ENCODE results near the gene NAA38.

Gene NAA38, protein sequence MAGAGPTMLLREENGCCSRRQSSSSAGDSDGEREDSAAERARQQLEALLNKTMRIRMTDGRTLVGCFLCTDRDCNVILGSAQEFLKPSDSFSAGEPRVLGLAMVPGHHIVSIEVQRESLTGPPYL

DNA sequence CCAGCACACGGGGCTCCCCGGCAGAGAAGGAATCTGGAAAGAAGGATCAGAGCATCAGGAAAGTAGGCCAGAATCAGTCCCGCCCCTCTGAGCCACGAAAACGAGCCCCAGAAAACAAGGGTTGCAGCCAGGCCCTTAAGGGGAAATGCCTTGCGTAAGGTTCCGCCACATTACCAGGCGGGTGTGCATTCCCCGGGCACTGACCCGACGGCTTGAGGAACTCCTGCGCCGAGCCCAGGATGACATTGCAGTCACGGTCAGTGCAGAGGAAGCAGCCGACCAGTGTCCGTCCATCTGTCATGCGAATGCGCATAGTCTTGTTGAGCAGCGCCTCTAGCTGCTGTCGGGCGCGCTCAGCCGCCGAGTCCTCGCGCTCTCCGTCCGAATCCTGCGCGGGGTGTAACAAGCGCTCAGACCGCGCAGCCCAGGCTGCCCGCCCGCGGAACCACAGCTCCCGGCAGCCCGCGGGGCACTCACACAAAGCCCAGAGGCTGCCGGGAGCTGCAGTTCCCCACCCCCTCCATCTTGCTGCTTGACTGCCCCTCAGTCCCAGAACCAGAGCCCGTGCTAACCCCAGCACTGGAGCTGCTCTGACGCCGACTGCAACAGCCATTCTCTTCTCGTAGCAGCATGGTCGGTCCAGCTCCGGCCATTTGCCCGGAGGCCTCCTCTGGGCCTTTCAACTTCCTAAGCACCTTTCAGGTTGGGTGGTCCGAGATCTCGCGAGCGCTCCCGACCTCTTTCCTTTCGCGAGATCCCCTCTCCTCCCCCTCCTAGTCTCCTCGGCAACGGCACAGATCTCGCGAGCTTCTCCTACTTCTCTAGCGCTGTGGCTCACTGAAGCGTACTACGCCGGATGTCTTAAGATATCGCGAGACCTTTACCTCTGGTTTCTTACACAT, at the start of gene NAA38:
TSS of gene NAA38 (minus strand) at position 749 of the 902 bp plus-strand sequence. CDS start at position 653, 96 bp downstream.
- peak; percentile 86 for DNase-seq (ENCODE audit: low read depth)

DNA sequence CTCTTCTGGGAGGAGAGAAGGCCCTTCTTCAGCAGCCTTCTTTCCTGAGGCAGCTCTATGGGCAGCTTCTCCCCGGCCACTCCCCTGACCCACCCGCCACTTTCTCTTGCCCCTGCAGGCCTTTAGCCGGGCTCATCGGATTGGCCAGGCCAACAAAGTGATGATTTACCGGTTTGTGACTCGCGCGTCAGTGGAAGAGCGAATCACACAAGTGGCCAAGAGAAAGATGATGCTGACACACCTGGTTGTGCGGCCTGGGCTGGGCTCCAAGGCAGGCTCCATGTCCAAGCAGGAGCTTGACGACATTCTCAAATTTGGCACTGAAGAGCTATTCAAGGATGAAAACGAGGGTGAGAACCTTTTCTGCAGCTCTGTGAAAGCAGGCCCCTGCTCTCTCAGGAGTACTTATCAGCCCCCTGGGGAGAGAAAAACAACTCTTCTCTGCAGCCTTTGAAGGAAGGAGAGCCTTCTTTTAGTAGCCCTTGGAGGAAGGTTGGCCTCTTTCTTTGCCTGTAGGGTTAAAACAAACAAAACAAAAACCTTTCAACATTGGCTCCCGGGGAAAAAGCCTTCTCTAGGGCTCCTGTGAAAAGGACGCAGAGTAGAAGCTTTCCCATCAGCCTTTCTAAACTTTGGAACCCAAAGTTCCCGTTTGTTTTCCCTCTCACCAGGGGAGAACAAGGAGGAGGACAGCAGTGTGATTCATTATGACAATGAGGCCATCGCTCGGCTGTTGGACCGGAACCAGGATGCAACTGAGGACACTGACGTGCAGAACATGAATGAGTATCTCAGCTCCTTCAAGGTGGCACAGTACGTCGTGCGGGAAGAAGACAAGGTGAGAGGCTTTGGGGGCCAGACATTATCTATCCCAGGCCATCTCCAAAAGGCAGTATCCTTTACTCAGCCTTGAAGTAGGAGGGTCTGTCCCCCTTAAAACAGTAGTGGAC, 46.1 kb upstream of the NAA38 start:
- no peak for DNase-seq (ENCODE audit: low read depth)

DNA sequence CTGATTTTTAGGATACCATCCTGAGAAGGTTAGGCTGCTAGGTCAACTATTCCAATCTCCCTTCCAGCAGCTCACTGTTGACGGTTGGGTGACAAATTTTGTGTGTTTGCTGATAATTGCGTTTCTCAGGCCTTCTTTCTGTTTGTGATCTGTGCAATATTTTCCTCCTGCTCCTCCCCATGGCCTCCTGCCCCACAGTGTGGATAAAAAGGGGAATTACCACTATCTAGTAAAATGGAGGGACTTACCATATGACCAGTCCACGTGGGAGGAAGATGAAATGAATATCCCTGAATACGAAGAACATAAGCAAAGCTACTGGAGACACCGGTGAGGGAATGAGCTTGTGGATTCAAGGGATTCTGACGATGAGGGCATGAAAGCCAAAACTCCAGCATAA, 40.4 kb upstream of the NAA38 start:
- no peak for DNase-seq (ENCODE audit: low read depth)

DNA sequence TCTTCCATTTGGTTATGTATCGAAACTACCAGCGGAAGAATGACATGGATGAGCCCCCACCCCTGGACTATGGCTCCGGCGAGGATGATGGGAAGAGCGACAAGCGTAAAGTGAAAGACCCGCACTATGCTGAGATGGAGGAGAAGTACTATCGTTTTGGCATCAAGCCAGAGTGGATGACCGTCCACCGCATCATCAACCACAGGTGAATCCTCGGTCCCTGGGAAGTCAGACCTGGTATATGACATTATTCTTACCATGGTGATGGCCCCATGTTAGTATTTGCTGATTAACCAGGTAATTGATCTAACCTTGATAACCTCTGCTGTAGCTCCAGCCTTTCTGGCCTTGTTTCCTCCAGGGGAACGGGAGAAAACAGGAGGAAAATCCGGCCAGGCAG, 39.7 kb upstream of the NAA38 start:
- DNase-seq (ENCODE audit: low read depth) = no peak

DNA sequence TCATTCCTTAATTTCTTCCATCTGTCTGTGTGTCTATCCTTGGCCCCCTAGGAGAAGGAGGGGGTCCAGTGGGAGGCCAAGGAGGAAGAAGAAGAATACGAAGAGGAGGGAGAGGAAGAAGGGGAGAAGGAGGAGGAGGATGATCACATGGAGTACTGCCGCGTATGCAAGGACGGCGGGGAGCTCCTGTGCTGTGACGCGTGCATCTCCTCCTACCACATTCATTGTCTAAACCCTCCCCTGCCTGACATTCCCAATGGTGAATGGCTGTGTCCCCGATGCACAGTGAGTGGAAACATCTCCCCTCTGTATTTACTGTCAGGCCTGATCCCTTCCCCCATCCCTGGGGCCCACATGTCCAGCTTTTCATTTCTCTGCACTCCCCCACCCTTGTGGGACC, 37.5 kb upstream of the NAA38 start:
- DNase-seq (ENCODE audit: low read depth) = no peak

DNA sequence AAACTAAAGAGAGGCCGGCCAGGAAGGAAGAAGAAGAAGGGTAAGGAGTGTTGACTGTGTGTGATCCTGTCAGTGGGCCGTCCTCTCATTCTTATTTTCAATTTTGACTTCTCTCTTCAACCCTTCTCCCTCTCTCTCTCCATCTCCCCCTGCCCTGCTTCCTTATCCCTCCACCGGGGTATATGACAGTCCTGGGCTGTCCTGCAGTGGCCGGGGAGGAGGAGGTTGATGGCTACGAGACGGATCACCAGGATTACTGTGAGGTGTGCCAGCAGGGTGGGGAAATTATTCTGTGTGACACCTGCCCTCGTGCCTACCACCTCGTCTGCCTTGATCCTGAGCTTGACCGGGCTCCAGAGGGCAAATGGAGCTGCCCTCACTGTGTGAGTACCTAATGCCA, 36.9 kb upstream of the NAA38 start:
- DNase-seq (ENCODE audit: low read depth) = no peak

DNA sequence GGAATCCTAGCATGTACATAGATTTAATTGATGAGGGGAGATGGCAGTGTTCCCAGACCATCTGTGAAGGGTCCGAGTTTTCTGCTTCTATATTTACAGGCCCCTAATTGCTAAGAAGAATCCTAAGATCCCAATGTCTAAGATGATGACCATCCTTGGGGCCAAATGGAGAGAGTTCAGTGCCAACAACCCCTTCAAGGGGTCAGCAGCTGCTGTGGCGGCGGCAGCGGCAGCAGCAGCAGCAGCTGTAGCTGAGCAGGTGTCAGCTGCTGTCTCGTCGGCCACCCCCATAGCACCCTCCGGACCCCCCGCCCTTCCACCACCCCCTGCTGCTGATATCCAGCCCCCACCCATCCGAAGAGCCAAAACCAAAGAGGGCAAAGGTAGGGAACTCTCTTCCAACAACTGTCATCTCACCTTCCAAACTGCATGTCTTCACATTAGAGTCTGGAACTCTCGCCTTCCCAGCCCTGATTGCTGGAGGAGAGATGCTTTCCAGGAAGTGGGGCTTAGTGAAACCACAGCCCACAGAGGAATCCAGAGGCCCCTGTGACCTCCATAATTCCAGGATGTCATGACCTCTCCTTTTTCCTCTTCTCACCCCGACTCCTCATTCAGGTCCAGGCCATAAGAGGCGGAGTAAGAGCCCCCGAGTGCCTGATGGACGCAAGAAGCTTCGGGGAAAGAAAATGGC, 36.0 kb upstream of the NAA38 start:
- DNase-seq (ENCODE audit: low read depth) = no peak

DNA sequence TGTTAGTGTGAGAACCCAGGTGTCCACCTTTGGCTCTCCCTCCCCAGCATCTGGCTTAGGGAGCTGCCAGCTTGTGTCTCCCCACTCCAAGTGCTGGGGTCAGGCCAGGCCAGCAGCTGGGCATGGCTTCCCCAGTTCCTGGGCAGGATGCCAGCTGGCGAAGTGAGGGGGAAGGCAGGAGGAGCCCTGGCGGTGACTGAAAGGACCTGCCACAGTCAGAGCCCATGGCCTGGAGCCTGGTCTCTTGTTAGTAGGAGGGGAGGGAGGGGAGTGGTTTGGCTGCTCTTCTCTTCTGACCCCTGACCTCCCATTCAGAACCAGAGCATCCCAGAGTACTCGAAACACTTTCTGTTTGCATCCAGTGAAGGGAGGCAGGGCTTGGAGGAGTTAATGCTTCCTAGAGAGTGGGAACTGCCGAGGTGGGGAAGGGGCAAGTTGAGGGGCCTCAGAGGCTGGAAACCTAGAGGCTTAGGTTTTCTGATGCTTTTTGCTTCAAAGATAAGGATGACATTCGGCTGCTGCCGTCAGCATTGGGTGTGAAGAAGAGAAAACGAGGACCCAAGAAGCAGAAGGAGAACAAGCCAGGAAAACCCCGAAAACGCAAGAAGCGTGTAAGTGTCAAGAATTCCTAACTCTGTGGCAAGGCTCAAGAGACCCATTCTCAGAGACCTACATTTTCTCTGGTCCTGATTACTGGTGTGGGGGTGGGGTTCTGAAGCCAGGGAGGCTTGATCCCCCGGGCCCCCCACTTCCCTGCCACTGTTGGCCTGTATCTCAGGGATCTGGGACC, 32.0 kb upstream of the NAA38 start:
- no peak for DNase-seq (ENCODE audit: low read depth)

DNA sequence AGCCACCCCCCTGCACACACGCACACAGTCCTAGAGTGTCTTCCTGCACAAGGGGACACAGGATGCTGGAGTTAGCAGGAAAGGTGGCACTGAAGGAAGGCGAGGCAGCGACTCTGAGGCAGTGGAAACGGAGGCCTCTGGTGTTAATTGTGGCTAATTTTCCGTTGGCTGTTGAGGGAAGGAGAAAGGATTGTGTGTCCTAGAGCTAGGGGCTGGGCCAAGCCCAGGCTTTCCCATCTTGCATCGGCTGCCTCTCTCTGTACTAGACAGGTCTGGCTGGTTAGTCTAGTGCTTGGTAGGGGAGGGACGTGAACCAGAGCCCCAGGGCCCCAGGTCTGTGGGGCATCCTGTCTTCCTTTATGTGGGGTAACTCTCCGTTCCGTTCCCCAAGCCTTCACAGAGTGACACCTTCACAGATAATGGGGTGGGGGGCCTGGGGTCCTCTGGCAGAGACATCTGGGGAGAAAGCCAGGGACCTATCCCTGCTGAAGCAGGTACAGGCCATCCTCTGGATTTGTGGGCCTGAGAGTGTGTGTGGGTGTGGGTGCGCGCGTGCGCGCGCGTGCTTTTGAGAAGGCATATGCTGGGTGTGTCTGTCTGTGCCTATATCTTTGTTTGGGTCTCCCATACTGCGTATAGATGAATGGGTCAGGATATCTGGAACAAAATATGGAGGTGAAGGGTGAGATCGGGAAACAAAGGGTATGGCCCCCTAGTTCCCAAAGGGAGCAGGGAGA, 31.0 kb upstream of the NAA38 start, which contains the start of gene CHD3:
TSS of gene CHD3 (plus strand) at position 606 of the 737 bp plus-strand sequence. CDS start 212 bp downstream, outside the sequence.
- peak; percentile 18 for DNase-seq (ENCODE audit: low read depth)

DNA sequence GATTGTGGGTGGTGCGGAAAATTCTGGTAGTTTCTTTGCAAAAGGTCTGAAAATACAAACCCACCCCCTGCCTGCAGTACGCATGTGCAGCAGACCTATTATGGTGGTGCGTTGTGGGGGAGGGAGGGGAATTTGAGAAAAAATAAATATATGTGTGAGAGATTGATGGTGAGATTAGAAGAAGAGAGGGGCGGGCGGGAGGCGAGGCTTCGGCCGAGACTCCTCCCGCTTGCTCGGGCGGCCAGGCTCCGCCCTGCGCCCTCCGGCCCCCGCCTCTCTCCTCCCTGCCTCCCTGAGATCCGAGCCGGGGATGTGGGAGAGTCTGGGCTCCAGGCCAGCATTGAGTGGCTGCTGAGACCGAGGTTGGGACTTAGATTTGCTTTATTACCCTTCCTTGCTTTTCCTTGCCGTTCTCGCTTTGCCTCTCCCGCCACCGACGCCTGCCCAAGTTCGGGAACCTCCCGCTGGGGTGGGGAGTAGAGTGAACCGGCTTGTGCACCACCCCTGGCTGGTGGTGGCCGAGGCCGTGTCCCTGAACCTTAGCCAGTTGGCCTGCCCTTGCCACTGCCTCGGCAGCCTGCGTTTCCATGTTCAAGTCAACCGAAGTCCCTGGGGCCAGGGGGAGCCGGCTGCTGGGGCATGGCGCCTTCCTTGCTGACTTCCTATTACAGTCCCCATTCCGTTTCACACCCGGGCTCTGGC, 30.3 kb upstream of the NAA38 start:
- peak; percentile 80 for DNase-seq (ENCODE audit: low read depth)

DNA sequence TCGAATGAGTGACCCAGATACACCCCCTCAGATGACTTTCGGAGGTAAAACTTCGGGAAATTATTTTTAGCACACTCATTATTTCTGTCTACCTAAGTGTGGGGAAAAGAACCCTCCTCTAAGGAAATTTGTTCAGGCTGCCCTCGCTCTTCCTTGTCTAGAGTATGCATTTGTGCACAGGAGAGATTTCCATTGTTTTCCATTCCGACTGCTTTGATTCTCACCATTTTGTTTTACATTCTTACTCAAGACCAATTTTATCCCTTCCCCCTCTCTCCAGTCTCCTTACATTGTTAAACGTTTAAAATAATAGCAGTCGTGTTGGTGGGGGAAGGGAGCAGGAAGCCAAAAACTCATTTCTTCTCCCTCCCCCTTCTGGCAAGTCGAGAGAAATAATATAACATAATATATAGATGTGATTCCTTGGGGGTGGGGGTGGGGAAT, 29.7 kb upstream of the NAA38 start:
- no peak for DNase-seq (ENCODE audit: low read depth)

DNA sequence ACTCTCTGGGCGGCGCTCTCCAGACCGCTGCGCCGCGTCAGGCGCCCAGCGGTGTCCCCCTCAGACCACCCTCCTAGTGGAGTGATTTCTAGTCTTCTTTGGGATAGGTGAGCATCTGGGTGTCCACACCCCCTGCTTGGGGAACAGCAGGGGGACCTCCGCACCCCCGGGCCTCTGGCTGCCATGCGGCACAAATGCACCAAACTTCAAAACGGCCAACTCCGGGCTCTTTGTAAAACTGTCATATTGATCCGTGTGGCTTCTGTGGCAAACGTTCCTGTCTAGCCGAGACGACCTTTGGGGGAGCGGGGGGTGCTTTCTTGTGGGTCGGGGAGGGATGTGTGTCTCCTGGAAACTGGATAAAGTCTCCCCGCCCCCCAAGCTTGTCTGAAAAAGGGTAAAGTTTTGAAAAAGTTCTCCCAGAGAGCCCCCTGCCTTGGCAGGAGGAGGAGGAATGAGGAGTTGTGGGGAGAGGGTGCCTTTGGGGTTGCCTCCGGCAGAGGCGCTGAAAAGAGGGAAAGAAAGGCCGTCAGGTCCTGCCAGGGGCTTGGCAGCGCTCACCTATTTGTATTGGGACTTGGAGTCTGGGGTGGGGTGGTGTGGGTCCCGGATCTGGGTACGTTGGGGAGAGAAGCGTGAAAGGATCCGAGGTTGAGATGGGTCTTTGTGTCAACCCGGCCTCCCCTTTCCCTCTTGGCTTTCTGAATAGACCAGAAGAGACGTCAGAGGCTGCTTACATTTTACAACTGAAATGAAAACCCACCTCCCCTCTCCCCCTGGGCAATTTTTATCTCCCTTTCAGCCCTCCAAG, 29.1 kb upstream of the NAA38 start:
- no peak for DNase-seq (ENCODE audit: low read depth)

DNA sequence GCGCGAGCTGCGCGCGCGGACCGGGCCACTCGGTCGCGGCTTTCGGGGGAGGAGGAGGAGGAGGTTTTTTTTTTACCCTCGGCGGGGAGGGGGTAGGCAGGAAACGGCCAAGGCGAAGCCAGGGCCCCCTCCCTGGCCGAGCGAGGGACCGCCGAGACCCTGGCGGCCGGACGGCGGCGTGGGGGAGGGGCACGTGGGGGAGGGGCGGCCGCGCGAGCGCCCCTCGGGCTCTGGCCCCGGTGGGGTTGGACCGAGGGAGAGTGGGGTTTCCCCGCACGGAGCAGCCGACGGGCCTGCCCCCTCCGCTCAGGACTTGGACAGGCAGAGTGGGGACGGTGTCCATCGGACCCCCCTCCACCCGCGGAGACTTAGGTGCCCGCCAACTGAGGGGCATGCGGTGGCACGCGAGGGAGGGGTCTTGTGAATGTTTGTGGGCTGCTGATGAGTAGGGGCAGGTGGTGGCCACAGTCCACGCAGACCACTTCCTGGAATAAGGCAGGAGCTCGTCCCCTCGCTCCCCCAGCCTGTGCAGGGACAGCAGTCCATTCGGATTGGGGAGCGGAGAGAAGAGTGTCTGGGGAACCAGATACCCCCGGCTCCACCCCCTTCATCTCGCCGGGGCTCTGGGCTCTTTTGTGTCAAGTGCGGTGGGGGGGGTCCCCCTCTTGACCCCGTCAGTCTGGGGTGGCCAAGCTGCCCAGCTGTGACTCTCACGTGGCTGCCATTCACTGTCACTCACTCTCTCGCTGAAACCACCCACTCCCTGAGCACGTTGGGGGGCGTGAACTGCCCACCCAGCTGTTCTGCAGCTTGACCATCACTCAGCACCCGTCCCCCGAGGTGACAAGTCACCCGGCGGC, 28.2 kb upstream of the NAA38 start:
- peak; percentile 42 for DNase-seq (ENCODE audit: low read depth)

DNA sequence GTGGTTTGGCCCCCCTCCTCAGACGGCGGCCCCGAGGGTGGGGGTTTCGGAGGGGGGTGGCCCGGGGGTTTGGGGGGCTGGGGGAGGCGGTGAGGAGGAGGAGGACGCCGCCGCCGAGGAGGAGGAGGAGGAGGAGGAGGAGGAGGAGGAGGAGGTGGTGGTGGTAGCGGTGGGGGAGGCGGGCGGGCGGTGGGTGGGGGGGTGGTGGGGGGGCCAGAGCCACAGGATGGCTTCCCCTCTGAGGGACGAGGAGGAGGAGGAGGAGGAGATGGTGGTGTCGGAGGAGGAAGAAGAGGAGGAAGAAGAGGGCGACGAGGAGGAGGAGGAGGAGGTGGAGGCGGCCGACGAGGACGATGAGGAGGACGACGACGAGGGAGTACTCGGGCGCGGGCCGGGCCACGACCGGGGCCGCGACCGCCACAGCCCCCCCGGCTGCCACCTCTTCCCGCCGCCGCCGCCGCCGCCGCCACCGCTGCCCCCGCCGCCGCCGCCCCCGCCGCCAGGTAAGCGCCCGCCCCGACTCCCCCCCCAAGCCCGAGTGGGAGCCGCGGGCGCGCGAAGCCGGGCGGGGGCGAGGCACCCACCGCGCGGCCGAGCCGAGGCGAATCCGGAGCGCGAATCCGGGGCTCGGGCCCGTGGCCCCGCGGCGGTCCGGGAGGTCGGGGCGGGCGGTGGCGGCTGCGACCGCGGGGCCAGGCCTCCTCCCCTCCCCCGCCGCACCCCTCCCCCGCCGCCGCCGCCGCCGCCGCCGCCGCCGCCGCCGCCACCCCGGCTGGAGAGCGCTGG, 27.4 kb upstream of the NAA38 start:
- peak; percentile 57 for DNase-seq (ENCODE audit: low read depth)

DNA sequence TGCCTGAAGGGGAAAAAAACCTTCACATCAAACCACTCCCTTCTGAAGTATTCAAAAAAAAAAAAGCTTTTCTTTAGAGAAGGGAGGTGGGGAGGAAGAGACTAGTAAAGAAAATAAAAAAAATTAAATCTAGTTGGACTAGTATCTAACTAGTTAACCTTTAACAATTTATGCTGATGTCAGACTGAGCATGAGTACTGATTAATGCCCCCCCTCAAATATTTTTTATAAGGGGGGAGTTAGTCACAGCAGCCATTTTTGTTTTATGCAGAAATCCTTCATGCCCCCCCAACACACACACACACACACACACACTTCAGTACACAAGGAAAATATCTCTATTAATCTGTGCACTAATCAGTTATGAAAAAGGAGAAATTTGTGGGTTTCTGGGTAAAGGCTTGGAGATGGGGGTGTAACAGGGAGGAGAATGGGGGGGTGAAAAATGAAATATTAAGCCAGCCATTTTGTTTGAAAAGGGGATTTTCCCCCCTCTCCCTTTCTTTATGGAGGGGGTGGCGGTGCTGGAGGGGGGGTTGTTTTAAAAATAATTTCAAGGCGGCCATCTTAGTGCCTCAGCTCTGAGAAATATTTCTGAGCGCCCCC, 26.5 kb upstream of the NAA38 start:
- DNase-seq (ENCODE audit: low read depth) = no peak

DNA sequence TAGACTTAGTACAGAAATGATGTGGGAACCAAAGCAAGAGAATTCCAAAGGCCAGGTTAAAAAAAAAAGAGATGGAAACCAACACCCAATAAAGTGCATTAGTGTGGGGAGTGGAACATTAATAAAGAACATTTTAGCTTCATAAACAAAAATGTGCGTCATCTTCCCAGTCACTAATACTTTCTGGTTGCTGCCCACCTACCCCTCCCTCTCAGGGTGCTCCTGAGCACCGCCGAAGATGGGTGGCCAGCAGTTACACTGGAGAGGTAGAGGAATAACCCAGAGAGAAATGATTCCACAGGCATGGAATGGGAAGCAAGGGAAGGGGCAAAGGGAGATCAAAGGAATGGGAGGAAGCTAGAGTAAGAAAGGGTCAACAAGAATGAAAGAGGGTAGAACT, 25.3 kb upstream of the NAA38 start:
- no peak for DNase-seq (ENCODE audit: low read depth)

All from stimulated activated CD8-positive, alpha-beta memory T cell treated with anti-CD3 and anti-CD28 coated beads, Interleukin-12 subunit alpha, Interleukin-12 subunit beta, amount 100 ng/mL, for 4 hours (primary cell).